Hematopoietic multipotent progenitor cell treated with erythropoietin and hydrocortisone succinate and interleukin-3 and kit ligand, for 17 days (in vitro differentiated cells): ENCODE results near the gene MRPS21.
"Not testable (repeated sequence)": the region's sequence is repeated elsewhere in the genome, so short reads cannot be mapped to it uniquely, and the experiment has no call there.

ENCODE experiments used
- DNase-seq: peaks from one replicate; pipeline ENCODE4 v3.0.0-alpha.2; 2015; ENCODE audit warnings: low spot score

MRPS21 gene

GRCh38 chr1:150281758-150282557, 11.7 kb upstream of the MRPS21 start, which contains the start of gene CIART:
Gene CIART (plus strand): TSS chr1:150282554. CDS start chr1:150283268, 714 bp downstream.
- DNase-seq, result peak; percentile 86

GRCh38 chr1:150282558-150282958, 11.1 kb upstream of the MRPS21 start:
- DNase-seq, result no peak

- no peak for DNase-seq
Observed at GRCh38 chr1:150283260-150283659, 10.4 kb upstream of the MRPS21 start.

- DNase-seq, result no peak
Observed at GRCh38 chr1:150288382-150288781, 5.3 kb upstream of the MRPS21 start.

GRCh38 chr1:150288822-150289221, 4.8 kb upstream of the MRPS21 start:
- no peak for DNase-seq

- no peak for DNase-seq
Observed at GRCh38 chr1:150295476-150295875, 1.8 kb downstream of the MRPS21 start.

- no peak for DNase-seq
Observed at GRCh38 chr1:150299716-150300115, 6.1 kb downstream of the MRPS21 start.

- no peak for DNase-seq
Observed at GRCh38 chr1:150302338-150302737, 8.7 kb downstream of the MRPS21 start.

GRCh38 chr1:150302902-150303301, 9.2 kb downstream of the MRPS21 start:
- no peak for DNase-seq

GRCh38 chr1:150308585-150308984, 14.9 kb downstream of the MRPS21 start:
- DNase-seq, result not testable (repeated sequence)

GRCh38 chr1:150309758-150310508, 16.3 kb downstream of the MRPS21 start:
- no peak for DNase-seq

- DNase-seq, result no peak
Observed at GRCh38 chr1:150311762-150312161, 18.1 kb downstream of the MRPS21 start.

- not testable (repeated sequence) for DNase-seq
Observed at GRCh38 chr1:150314691-150315090, 21.0 kb downstream of the MRPS21 start.

- no peak for DNase-seq
Observed at GRCh38 chr1:150320667-150320978, 27.0 kb downstream of the MRPS21 start.

GRCh38 chr1:150321826-150322166, 28.1 kb downstream of the MRPS21 start:
- DNase-seq, result peak; percentile 23

- peak; percentile 16 for DNase-seq
Observed at GRCh38 chr1:150322310-150322709, 28.6 kb downstream of the MRPS21 start.

- no peak for DNase-seq
Observed at GRCh38 chr1:150332651-150333290, 39.1 kb downstream of the MRPS21 start.

- no peak for DNase-seq
Observed at GRCh38 chr1:150346316-150346715, 52.7 kb downstream of the MRPS21 start.

GRCh38 chr1:150352866-150353265, 59.2 kb downstream of the MRPS21 start:
- no peak for DNase-seq
